Measurements from ENCODE around the gene AREL1.

The AREL1 gene

DNA sequence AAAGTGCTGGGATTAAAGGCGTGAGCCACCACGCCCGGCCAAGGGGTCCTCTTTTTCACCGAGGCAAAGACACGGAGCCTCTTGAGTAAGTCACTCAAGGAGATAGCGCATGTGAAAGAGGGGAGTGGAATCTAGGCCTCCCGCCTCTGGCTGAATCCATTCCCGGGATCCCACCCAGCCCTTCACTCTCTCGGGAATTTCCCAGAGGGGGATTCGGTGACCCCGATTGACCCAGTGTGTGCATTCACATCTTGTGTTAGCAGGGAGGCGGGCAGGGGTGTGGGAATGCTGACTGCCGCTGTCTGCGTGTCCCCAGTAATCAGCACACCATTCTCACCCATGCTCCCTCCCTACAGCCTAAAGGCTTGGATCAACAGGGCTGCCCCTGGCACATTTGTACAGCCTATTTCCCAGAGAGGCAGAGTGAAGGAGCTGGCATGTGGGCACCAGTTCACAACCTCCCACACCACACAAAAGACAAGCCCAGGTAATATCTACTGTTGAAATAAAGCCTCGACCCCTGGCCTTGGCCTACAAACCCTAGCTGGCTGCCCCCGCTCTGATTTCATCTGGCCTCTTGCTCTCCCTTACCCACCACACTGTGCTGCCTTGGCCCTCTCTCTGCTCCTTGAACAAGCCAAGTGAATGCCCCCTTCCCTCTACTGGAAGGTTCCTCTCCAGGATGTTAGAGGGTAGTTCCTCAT, 99.5 kb downstream of the AREL1 start:
- no peak for DNase-seq (ENCODE audit: low spot score)
- in situ Hi-C loops (cut with MboI; ENCODE audit: low sequenced_read_pairs, unreplicated experiment) = no loop called here

DNA sequence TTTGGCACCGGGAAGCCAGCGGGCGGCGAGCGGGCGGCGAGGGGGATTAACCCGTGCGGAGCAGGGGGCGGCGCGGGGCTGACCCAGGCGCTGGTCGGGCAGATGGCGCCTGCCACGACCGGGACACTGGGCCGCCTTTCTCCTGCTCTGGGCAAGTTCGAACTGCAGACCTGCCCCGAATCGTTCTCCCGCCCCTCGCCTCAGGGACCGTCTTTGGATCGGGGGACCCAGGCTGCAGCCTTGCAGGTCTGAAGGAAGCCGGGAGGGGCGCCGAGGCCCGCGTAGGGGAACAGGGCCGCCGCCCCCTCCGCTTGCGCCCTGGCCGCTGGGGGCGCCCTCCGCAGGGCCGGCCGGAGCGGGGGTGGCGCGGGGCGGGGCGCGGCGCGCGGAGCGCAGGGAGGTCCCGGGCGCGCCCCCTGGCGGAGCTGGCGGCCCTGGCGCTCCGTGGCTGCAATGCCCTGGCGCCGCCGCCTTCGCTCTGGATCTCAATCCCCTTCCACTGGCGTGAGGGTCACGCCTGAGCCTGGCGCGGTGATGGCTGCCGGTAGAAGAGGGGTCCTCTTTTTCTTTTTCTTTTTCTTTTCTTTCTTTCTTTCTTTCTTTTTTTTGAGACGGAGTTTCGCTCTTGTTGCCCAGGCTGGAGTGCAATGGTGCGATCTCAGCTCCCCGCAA, 100.4 kb downstream of the AREL1 start:
- peak; percentile 90 for DNase-seq (ENCODE audit: low spot score)
- in situ Hi-C loops (cut with MboI; ENCODE audit: low sequenced_read_pairs, unreplicated experiment) = no loop called here
- TF ChIP-seq CTCF (IDR thresholded peaks at IDR 0.05; ENCODE audit: borderline replicate concordance, control extremely low read depth, extremely low read depth, insufficient read depth, missing control alignments) = peak; percentile 75

More for the DNA sequence above, 99.5 kb downstream of the AREL1 start:
- TF ChIP-seq CTCF (IDR thresholded peaks at IDR 0.05; ENCODE audit: borderline replicate concordance, control extremely low read depth, extremely low read depth, insufficient read depth, missing control alignments) = no peak

- DNase-seq (ENCODE audit: low spot score) = no peak
- in situ Hi-C loops (cut with MboI; ENCODE audit: low sequenced_read_pairs, unreplicated experiment) = no loop called here
- no peak for TF ChIP-seq CTCF (IDR thresholded peaks at IDR 0.05; ENCODE audit: borderline replicate concordance, control extremely low read depth, extremely low read depth, insufficient read depth, missing control alignments)
Measured at GRCh38 chr14:74611650-74612349, 101.1 kb downstream of the AREL1 start, which contains the start of gene LTBP2. Gene LTBP2 (minus strand): TSS chr14:74612237. CDS start chr14:74611944, 293 bp downstream.
